K562 (cell line): ENCODE data around the gene STMN3. TPM values are rescaled to one million over a fixed set of nuclear protein-coding genes. Genes with fewer than 3 reads are reported as not detected.

ENCODE experiments used
- CBFA2T3 ChIP-seq: fragments of 450-650 bp; IDR thresholded peaks from 2 replicates; pipeline ENCODE4 v1.6.1; 2017
- ETV1 ChIP-seq: fragments of 450-650 bp; conservative IDR thresholded peaks from 2 replicates; pipeline ENCODE4 v1.6.1; 2016; ENCODE audit warnings: missing genetic modification characterization, control low read depth, low read depth, missing compliant biosample characterization
- GTF3C2 ChIP-seq: IDR thresholded peaks from 3 replicates; pipeline ENCODE4 v1.6.1; 2011; ENCODE audit warnings: borderline replicate concordance, mild to moderate bottlenecking, moderate library complexity; ENCODE audit not compliant: insufficient read length; ENCODE audit errors: extremely low read depth
- HOXB6 ChIP-seq: fragments of 250-450 bp; sonication (Bioruptor Pico); IDR thresholded peaks from 2 replicates; pipeline ENCODE4 v1.5.1; 2022; ENCODE audit warnings: mild to moderate bottlenecking, borderline replicate concordance
- JUND ChIP-seq, 2 experiments: IDR thresholded peaks; 2 replicates in 1 of 2; 3 replicates in 1 of 2; pipeline ENCODE4 v1.6.1; 2011; ENCODE audit warnings: borderline replicate concordance in 2 of 2, low read depth in 2 of 2, low read length in 2 of 2, improper control_type of control experiment in 1 of 2, missing biosample characterization in 1 of 2, missing genetic modification characterization in 1 of 2, missing genetic modification reagents in 1 of 2
- KLF10 ChIP-seq: fragments of 250-450 bp; sonication (Bioruptor Pico); IDR thresholded peaks from 2 replicates; pipeline ENCODE4 v1.6.1; 2021; ENCODE audit warnings: matching md5 sums
- MLLT1 ChIP-seq, 2 experiments: fragments of 450-650 bp; IDR thresholded peaks; 2 replicates each; pipeline ENCODE4 v1.6.1; 2016
- PCBP1 ChIP-seq: fragments of 200-400 bp; formaldehyde crosslinking; IDR thresholded peaks from 2 replicates; pipeline ENCODE4 v1.6.1; 2018; ENCODE audit warnings: mild to moderate bottlenecking, low read depth, low read length; ENCODE audit not compliant: poor library complexity, severe bottlenecking
- POLR2AphosphoS2 ChIP-seq: IDR thresholded peaks from 2 replicates; pipeline ENCODE4 v1.6.1; 2012; ENCODE audit warnings: low read length, improper control_type of control experiment
- PYGO2 ChIP-seq: fragments of 450-650 bp; IDR thresholded peaks from 2 replicates; pipeline ENCODE4 v1.6.1; 2016; ENCODE audit warnings: mild to moderate bottlenecking, missing genetic modification characterization, moderate library complexity, missing compliant biosample characterization
- SIN3A ChIP-seq, 2 experiments: fragments of 150-350 bp in 1 of 2; IDR thresholded peaks; 2 replicates each; pipeline ENCODE4 v1.6.1; 2011 to 2016; ENCODE audit warnings: borderline replicate concordance in 2 of 2, low read depth in 2 of 2, low read length in 2 of 2, mild to moderate bottlenecking in 2 of 2, moderate library complexity in 2 of 2; ENCODE audit not compliant: control insufficient read depth in 1 of 2
- SMARCE1 ChIP-seq: fragments of 450-650 bp; IDR thresholded peaks from 2 replicates; pipeline ENCODE4 v1.7.1; 2016; ENCODE audit warnings: mild to moderate bottlenecking
- TFAP4 ChIP-seq: sonication (generic); formaldehyde crosslinking; IDR thresholded peaks from 2 replicates; pipeline ENCODE4 v1.8.0; 2022; ENCODE audit warnings: missing genetic modification reagents, mild to moderate bottlenecking, moderate library complexity, borderline replicate concordance
- ZBED1 ChIP-seq: IDR thresholded peaks from 2 replicates; pipeline ENCODE4 v1.6.1; 2014
- ZNF184 ChIP-seq: sonication (generic); formaldehyde crosslinking; IDR thresholded peaks from 2 replicates; pipeline ENCODE4 v1.5.0; 2020; ENCODE audit warnings: missing genetic modification reagents
- ZNF609 ChIP-seq: sonication (generic); formaldehyde crosslinking; IDR thresholded peaks from 2 replicates; pipeline ENCODE4 v1.8.1; 2023; ENCODE audit warnings: missing genetic modification reagents, mild to moderate bottlenecking, borderline replicate concordance
- polyA plus RNA-seq, 8 experiments: library from polyadenylated mRNA; depleted of rRNA in 4 of 8; stranded (reverse) in 5 of 8; unstranded in 3 of 8; fragments of >200 nt; fragmentation: Nextera tagmentation in 2 of 8; fragmentation: Illumina TruSeq in 1 of 8; extraction: Ambion mirVana in 2 of 8; extraction: Trizol in 1 of 8; gene quantifications; 2 replicates each; pipeline versions ENCODE4 v1.2.1 to v1.2.3, GENCODE V29; 2011 to 2014; ENCODE audit warnings: inconsistent platforms in 1 of 8, missing spikeins in 1 of 8
- total RNA-seq, 7 experiments: library from RNA; depleted of rRNA in 6 of 7; stranded (reverse); fragments of >200 nt in 6 of 7; fragmentation: Illumina TruSeq in 2 of 7; extraction: Trizol in 2 of 7; gene quantifications; 2 replicates each; pipeline versions ENCODE4 v1.2.1 to v1.2.3, GENCODE V29; 2011 to 2021; ENCODE audit warnings: low replicate concordance in 1 of 7

Gene STMN3
- total and polyA plus RNA-seq, 9 of the 15 experiments (the other 6 are each of a cell fraction or from before 2014, with no cell fraction given) = 0.70 to 65.6 (median 29.4) TPM

GRCh38 chr20:63698739-63699465 lies 45.7 kb upstream of the STMN3 start (continued):
- TF ChIP-seq SIN3A (IDR thresholded peaks at IDR 0.05; ENCODE audit: borderline replicate concordance in 2 of 2, control insufficient read depth in 1 of 2, low read depth in 2 of 2, low read length in 2 of 2) (no peak), ZBED1 (0 out of 2 replicates have a peak, but pooled peaks have one; percentile 57), ZNF184 (CRISPR knock-in tag) (no peak), JUND (IDR thresholded peaks at IDR 0.05; ENCODE audit: borderline replicate concordance, low read depth, low read length) (peak; percentile 77), JUND (tag; IDR thresholded peaks at IDR 0.05; ENCODE audit: borderline replicate concordance, low read depth, low read length) (no peak), TFAP4 (CRISPR knock-in tag) (peak; percentile 57; the same call in 1 of the 2 replicates), MLLT1 (IDR thresholded peaks at IDR 0.05) (no peak), HOXB6 (CRISPR knock-in tag) (no peak), ETV1 (tag) (no peak), KLF10 (CRISPR knock-in tag) (no peak), GTF3C2 (no peak), ZNF609 (CRISPR knock-in tag) (no peak), CBFA2T3 (peak; percentile 21; the same call in 1 of the 2 replicates), POLR2AphosphoS2 (peak; percentile 85), SMARCE1 (peak; percentile 59; the same call in 1 of the 2 replicates), PCBP1 (no peak), PYGO2 (tag) (no peak)
